ENCODE measurements around the gene RNU1-2. TPM values are rescaled to one million over a fixed set of nuclear protein-coding genes. Genes with fewer than 3 reads are reported as not detected.
"Not testable (repeated sequence)": the region's sequence is repeated elsewhere in the genome, so short reads cannot be mapped to it uniquely, and the experiment has no call there.

RNU1-2 gene
- total and polyA plus RNA-seq, 2 of the 8 experiments (the other 6 are each of a cell fraction or from before 2014, with no cell fraction given) = 145 to 1,303 TPM

DNA sequence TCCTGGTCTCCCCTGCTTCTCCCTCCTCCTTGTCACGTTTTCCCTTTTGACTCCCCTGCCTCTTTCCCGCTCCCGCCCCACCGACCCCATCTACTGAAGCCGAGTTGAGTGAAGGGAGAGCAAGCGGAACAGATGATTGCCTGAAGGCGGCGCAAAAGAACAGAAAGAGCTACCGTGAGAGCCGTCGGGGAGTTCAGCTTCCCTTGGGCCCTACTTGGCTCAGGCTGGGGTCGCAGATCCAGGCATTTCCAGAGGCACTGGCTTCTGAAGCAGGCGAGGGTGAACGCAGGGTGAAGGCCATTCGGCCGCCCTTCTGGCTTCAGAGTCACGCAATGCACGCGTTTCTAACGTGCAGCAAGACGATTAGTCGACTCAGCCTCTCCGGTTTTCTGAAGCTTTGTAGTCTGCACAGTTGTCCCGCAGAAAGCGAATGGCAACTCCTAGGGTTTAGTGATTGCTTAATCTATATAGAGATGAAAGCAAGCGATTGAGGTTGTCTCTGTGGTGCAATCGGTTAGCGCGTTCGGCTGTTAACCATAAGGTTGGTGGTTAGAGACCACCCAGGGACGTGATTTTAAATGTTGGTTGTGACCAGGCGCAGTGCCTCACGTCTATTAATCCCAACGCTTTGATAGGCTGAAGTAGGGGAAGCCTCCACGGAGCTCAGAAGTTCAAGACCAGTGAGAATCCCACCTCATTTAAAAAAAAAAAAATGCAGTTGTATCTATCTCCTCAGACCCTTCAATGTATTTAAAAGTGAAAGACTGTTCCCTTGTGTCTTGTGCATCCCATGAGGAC lies 20.6 kb upstream of the RNU1-2 start:
- not testable (repeated sequence) for H3K79me2 ChIP-seq (ENCODE audit: control insufficient read depth in 1 of 2, insufficient read depth in 2 of 2, low read length in 2 of 2); H3K56ac ChIP-seq (replicated peaks; ENCODE audit: insufficient read length, low read depth, low read length); H3K23ac ChIP-seq (ENCODE audit: insufficient read length); H3K18ac ChIP-seq (ENCODE audit: extremely low read depth, low read length); H3K14ac ChIP-seq (ENCODE audit: insufficient read length); H4K8ac ChIP-seq (ENCODE audit: extremely low read depth, insufficient read depth, low read length); H3K27ac ChIP-seq (ENCODE audit: low read depth, low read length); H2BK12ac ChIP-seq (ENCODE audit: low read depth, low read length); H3K79me1 ChIP-seq (ENCODE audit: low read depth, low read length); DNase-seq (ENCODE audit: low read depth in 1 of 2, low spot score in 2 of 2); H3K4me1 ChIP-seq (replicated peaks in 1 of 4; ENCODE audit: control insufficient read depth in 3 of 4, insufficient read depth in 4 of 4, low read length in 3 of 4); H3K36me3 ChIP-seq (ENCODE audit: control insufficient read depth in 2 of 4, insufficient read depth in 4 of 4, low read length in 3 of 4); H2BK5ac ChIP-seq (ENCODE audit: low read depth, low read length); H2AK5ac ChIP-seq (ENCODE audit: low read depth, low read length); H2BK15ac ChIP-seq (ENCODE audit: low read length); H3K4ac ChIP-seq (replicated peaks; ENCODE audit: insufficient read length, low read depth, low read length); H3K9ac ChIP-seq (replicated peaks in 1 of 4; ENCODE audit: extremely low read depth in 1 of 4, low read depth in 3 of 4, low read length in 3 of 4); H2BK20ac ChIP-seq (ENCODE audit: low read length); H4K20me1 ChIP-seq (replicated peaks in 1 of 2; ENCODE audit: control insufficient read depth in 1 of 2, insufficient read depth in 2 of 2, low read length in 2 of 2); H3K23me2 ChIP-seq (ENCODE audit: low read depth, low read length); H2BK120ac ChIP-seq (replicated peaks; ENCODE audit: low read depth, low read length); H4K91ac ChIP-seq (replicated peaks; ENCODE audit: insufficient read length, low read length); H4K5ac ChIP-seq (ENCODE audit: insufficient read length, low read depth, low read length); H3K9me3 ChIP-seq (ENCODE audit: insufficient read depth in 2 of 2, low read depth in 1 of 2, low read length in 1 of 2)
- 0 out of 2 replicates have a peak, but pooled peaks have one; percentile 9 for TF ChIP-seq CEBPB (IDR thresholded peaks at IDR 0.05; ENCODE audit: low read depth, low read length)
- H2AFZ ChIP-seq (ENCODE audit: low read length) = peak overlapping the region; percentile 97
- peak; percentile 55 for FAIRE-seq
- peak overlapping the region; percentile 43 to 57 for H3K4me2 ChIP-seq (ENCODE audit: insufficient read depth in 1 of 2, low read depth in 2 of 2, low read length in 2 of 2)
- ChIA-PET POLR2A (ENCODE audit: partially characterized antibody) (interaction anchor here (1.5 to 2.2 kb wide), 2 partner anchors 14 to 30 kb away, joined by 4 to 7 read pairs; no protein-coding TSS in a partner anchor), CTCF (ENCODE audit: partially characterized antibody) (interaction anchor here (0.9 to 2.2 kb wide), 3 partner anchors 8 to 255 kb away, joined by 3 to 8 read pairs (median 7); no protein-coding TSS in a partner anchor)
- 41% methylated on average over 20 of the region's 35 CpGs; no CpG with 5 or more reads in 1 of the 2 experiments for WGBS, 2 experiments (ENCODE audit: extremely low coverage in 1 of 2, insufficient coverage in 1 of 2, insufficient read length in 1 of 2, insufficient replicate concordance in 2 of 2, low coverage in 1 of 2, low lambda C conversion rate in 2 of 2, missing lambda C conversion rate in 1 of 2)
- H3K27me3 ChIP-seq (replicated peaks in 1 of 4; ENCODE audit: control insufficient read depth in 3 of 4, extremely low read depth in 1 of 4, insufficient read depth in 3 of 4, low read length in 3 of 4) = peaks cover 0 to 16% (median 6%) of the 10 kb centered on the region in 4 experiments; a peak in 6 of 7 replicates
- H3K4me3 ChIP-seq (ENCODE audit: extremely low read depth in 1 of 4, insufficient read depth in 2 of 4, low read depth in 3 of 4, low read length in 4 of 4) = peak overlapping the region in 2 of 4 experiments; percentile 30 to 48; a peak in 3 of 8 replicates

All from H1 (cell line).